IMR-90 (cell line): Measurements from ENCODE around the gene ATOH8.

ENCODE experiments used
- BHLHE40 ChIP-seq: fragments of 150-350 bp; IDR thresholded peaks from 2 replicates; pipeline ENCODE4 v1.6.1; 2016; ENCODE audit warnings: mild to moderate bottlenecking, low read depth, low read length
- CEBPB ChIP-seq: IDR thresholded peaks from 2 replicates; pipeline ENCODE4 v1.6.1; 2012; ENCODE audit warnings: low read depth, low read length, improper control_type of control experiment
- NFE2L2 ChIP-seq: fragments of 150-350 bp; IDR thresholded peaks from 2 replicates; pipeline ENCODE4 v1.6.1; 2016; ENCODE audit warnings: low read depth, mild to moderate bottlenecking, low read length
- POLR2A ChIP-seq: IDR thresholded peaks from 2 replicates; pipeline ENCODE4 v1.6.1; 2012; ENCODE audit warnings: mild to moderate bottlenecking, low read depth, low read length

- TF ChIP-seq POLR2A (no peak), BHLHE40 (no peak), NFE2L2 (no peak), CEBPB (no peak)
Measured at GRCh38 chr2:85804583-85804982, 50.8 kb downstream of the ATOH8 start.
